ENCODE results near the gene ANKRD16. TPM values are rescaled to one million over a fixed set of nuclear protein-coding genes. Genes with fewer than 3 reads are reported as not detected.
A peak's percentile ranks its signal among the peaks of the same experiment; 100 is the strongest.

Gene ANKRD16
- total and polyA plus RNA-seq, 2 of the 13 experiments (the other 11 are each of a cell fraction or from before 2014, with no cell fraction given) = 8.0 to 11.4 TPM

- TF ChIP-seq, protein P1, sequence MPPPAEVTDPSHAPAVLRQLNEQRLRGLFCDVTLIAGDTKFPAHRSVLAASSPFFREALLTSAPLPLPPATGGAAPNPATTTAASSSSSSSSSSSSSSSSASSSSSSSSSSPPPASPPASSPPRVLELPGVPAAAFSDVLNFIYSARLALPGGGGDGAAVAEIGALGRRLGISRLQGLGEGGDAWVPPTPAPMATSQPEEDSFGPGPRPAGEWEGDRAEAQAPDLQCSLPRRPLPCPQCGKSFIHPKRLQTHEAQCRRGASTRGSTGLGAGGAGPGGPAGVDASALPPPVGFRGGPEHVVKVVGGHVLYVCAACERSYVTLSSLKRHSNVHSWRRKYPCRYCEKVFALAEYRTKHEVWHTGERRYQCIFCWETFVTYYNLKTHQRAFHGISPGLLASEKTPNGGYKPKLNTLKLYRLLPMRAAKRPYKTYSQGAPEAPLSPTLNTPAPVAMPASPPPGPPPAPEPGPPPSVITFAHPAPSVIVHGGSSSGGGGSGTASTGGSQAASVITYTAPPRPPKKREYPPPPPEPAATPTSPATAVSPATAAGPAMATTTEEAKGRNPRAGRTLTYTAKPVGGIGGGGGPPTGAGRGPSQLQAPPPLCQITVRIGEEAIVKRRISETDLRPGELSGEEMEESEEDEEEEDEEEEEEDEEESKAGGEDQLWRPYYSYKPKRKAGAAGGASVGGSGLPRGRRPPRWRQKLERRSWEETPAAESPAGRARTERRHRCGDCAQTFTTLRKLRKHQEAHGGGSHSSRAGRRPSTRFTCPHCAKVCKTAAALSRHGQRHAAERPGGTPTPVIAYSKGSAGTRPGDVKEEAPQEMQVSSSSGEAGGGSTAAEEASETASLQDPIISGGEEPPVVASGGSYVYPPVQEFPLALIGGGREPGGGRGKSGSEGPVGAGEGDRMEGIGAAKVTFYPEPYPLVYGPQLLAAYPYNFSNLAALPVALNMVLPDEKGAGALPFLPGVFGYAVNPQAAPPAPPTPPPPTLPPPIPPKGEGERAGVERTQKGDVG (CRISPR knock-in tag; IDR thresholded peaks at IDR 0.05; ENCODE audit: borderline replicate concordance) = peak; percentile 56; the same call in 1 of the 2 replicates
- peak; percentile 55; the same call in 1 of the 2 replicates for TF ChIP-seq UBTF (CRISPR knock-in tag; IDR thresholded peaks at IDR 0.05)
- TF ChIP-seq, protein P2, sequence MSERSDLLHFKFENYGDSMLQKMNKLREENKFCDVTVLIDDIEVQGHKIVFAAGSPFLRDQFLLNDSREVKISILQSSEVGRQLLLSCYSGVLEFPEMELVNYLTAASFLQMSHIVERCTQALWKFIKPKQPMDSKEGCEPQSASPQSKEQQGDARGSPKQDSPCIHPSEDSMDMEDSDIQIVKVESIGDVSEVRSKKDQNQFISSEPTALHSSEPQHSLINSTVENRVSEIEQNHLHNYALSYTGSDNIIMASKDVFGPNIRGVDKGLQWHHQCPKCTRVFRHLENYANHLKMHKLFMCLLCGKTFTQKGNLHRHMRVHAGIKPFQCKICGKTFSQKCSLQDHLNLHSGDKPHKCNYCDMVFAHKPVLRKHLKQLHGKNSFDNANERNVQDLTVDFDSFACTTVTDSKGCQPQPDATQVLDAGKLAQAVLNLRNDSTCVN (CRISPR knock-in tag; IDR thresholded peaks at IDR 0.05; ENCODE audit: borderline replicate concordance) = no peak
Measured at GRCh38 chr10:5831446-5831782, 58.3 kb downstream of the ANKRD16 start (continued).
